Measurements from ENCODE around the gene TMEM135. TPM values are rescaled to one million over a fixed set of nuclear protein-coding genes. Genes with fewer than 3 reads are reported as not detected.

Gene TMEM135
- total RNA-seq, 1 donor from 2014 or later, result 24.7 TPM

DNA sequence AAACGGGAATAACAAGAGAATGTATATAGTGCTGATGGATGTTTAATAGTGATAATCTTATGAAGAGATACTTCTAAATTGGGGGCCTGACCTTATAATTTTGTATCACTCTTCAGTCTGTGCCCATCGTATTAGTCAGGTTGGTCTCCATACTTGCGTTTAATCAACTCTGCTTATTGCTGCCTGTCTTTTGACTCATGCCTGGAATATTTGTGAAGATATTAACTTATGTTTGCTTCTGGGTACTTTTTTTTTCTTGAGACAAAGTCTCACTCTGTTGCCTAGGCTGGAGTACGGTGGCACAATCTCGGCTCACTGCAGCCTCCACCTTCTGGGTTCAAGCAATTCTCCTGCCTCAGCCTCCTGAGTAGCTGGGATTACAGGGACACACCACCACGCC, 24.0 kb downstream of the TMEM135 start:
- Mint-ChIP-seq H3K36me3 (ENCODE audit: unreplicated experiment) (peaks cover 4% of the 10 kb centered on the region), H3K27me3 (ENCODE audit: unreplicated experiment) (no peaks in the 10 kb centered on the region), H3K27ac (ENCODE audit: unreplicated experiment) (no peak overlapping the region), H3K4me3 (ENCODE audit: unreplicated experiment) (no peak overlapping the region), H3K4me1 (ENCODE audit: unreplicated experiment) (peaks cover 4% of the 10 kb centered on the region), H3K9me3 (ENCODE audit: unreplicated experiment) (no peaks in the 10 kb centered on the region)
- DNase-seq (ENCODE audit: extremely low spot score, unreplicated experiment), result no peak
- TF ChIP-seq, protein P1, sequence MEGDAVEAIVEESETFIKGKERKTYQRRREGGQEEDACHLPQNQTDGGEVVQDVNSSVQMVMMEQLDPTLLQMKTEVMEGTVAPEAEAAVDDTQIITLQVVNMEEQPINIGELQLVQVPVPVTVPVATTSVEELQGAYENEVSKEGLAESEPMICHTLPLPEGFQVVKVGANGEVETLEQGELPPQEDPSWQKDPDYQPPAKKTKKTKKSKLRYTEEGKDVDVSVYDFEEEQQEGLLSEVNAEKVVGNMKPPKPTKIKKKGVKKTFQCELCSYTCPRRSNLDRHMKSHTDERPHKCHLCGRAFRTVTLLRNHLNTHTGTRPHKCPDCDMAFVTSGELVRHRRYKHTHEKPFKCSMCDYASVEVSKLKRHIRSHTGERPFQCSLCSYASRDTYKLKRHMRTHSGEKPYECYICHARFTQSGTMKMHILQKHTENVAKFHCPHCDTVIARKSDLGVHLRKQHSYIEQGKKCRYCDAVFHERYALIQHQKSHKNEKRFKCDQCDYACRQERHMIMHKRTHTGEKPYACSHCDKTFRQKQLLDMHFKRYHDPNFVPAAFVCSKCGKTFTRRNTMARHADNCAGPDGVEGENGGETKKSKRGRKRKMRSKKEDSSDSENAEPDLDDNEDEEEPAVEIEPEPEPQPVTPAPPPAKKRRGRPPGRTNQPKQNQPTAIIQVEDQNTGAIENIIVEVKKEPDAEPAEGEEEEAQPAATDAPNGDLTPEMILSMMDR (IDR thresholded peaks at IDR 0.05), result no peak

DNA sequence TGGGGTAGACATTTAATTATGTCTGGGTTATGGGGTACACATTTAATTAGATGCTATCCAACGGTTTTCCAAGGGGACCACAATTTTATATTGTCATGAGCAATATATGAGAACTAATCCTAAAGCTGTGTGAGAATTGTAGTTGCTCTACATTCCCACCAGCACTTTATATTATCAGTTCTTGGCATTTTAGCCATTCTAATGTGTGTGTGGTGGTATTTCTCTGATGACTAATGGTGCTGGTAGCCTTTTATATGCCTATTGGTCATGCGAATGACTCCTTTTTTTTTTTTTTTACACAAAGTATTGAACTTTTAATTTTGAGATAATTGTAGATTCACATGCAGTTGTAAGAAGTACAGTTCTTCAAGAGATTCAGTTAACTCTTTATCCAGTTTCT, 26.2 kb downstream of the TMEM135 start:
- H3K9me3 Mint-ChIP-seq (ENCODE audit: unreplicated experiment), result no peaks in the 10 kb centered on the region
- H3K4me3 Mint-ChIP-seq (ENCODE audit: unreplicated experiment), result no peak overlapping the region
- no peak for DNase-seq (ENCODE audit: extremely low spot score, unreplicated experiment)
- H3K27me3 Mint-ChIP-seq (ENCODE audit: unreplicated experiment), result no peaks in the 10 kb centered on the region
- H3K36me3 Mint-ChIP-seq (ENCODE audit: unreplicated experiment), result peaks cover 7% of the 10 kb centered on the region
- TF ChIP-seq, protein P1 (IDR thresholded peaks at IDR 0.05), result no peak
- peaks cover 4% of the 10 kb centered on the region for H3K4me1 Mint-ChIP-seq (ENCODE audit: unreplicated experiment)
- no peak overlapping the region for H3K27ac Mint-ChIP-seq (ENCODE audit: unreplicated experiment)

DNA sequence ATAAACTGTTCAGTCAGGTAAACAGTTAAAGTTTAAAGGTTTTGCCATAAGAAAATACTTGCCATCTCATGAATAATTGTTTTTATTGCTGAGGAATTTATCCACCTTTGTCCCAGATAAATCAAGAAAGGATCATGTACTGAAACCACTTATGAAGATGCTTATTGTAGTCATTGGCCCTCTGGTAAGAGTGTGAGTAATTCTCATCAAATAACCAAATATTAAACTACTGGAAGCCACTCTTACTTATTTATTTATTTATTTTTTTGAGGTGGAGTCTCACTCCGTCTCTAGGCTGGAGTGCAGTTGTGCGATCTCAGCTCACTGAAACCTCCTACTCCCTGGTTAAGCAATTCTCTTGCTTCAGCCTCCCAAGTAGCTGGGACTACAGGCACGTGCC, 35.1 kb downstream of the TMEM135 start:
- H3K9me3 Mint-ChIP-seq (ENCODE audit: unreplicated experiment), result no peaks in the 10 kb centered on the region
- H3K4me1 Mint-ChIP-seq (ENCODE audit: unreplicated experiment), result no peaks in the 10 kb centered on the region
- peaks cover 31% of the 10 kb centered on the region for H3K36me3 Mint-ChIP-seq (ENCODE audit: unreplicated experiment)
- H3K27ac Mint-ChIP-seq (ENCODE audit: unreplicated experiment), result no peak overlapping the region
- TF ChIP-seq, protein P1 (IDR thresholded peaks at IDR 0.05), result no peak
- no peak overlapping the region for H3K4me3 Mint-ChIP-seq (ENCODE audit: unreplicated experiment)
- H3K27me3 Mint-ChIP-seq (ENCODE audit: unreplicated experiment), result no peaks in the 10 kb centered on the region
- DNase-seq (ENCODE audit: extremely low spot score, unreplicated experiment), result no peak

DNA sequence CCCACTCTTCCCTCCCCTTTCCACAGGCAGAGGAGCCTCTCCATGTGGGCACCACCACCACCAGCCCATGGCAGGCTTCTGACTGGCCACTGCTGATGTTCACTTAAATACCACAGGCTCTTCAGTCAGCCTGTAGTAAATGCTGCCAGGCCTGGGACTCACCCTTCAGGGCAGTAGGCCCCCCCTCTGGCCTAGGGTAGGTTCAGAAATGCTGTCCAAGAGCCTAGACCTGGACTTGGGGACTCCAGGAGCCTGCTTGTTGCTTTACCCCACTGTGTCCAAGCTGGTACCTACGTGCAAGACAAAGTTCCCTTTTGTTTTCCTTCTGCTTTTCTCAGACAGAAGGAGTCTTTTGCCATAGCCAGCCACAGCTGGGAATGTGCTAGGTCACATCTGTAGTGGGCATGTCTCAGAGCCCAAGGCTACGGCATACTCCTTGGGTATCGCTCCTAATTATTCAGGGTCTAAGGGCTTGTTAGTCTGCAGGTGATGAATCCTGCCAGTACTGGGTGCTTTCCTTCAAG, 38.6 kb downstream of the TMEM135 start:
- Mint-ChIP-seq H3K27ac (ENCODE audit: unreplicated experiment) (no peak overlapping the region), H3K27me3 (ENCODE audit: unreplicated experiment) (no peaks in the 10 kb centered on the region), H3K4me3 (ENCODE audit: unreplicated experiment) (no peak overlapping the region), H3K36me3 (ENCODE audit: unreplicated experiment) (peaks cover 29% of the 10 kb centered on the region), H3K9me3 (ENCODE audit: unreplicated experiment) (no peaks in the 10 kb centered on the region), H3K4me1 (ENCODE audit: unreplicated experiment) (peaks cover under 1% of the 10 kb centered on the region)
- TF ChIP-seq, protein P1 (IDR thresholded peaks at IDR 0.05), result no peak
- DNase-seq (ENCODE audit: extremely low spot score, unreplicated experiment), result no peak

DNA sequence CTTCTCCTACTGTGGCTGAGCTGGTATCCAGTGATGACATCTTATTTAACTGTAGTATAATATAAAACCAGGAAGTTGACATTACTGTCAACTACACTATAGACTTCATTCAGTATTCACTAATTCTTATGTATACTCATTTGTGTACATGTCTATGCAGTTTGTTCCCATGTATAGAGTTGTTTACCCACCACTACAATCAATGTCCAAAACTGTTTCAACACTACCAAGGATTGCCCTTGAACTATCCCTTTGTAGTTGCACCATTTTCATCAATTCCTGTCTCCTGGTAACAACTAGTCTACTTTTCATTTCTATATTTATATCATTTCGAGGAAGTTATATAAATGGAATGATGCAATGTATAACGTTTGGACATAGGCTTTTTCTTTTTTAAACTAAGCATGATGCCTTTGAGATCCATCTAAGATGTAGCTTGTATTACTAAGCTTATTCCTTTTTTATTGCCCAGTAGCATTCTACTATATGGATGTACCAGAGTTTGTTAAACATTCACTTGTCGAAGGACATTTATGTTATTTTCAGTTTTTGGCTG, 39.2 kb downstream of the TMEM135 start:
- Mint-ChIP-seq H3K27me3 (ENCODE audit: unreplicated experiment) (no peaks in the 10 kb centered on the region), H3K36me3 (ENCODE audit: unreplicated experiment) (peaks cover 29% of the 10 kb centered on the region), H3K4me3 (ENCODE audit: unreplicated experiment) (no peak overlapping the region), H3K9me3 (ENCODE audit: unreplicated experiment) (no peaks in the 10 kb centered on the region), H3K27ac (ENCODE audit: unreplicated experiment) (no peak overlapping the region), H3K4me1 (ENCODE audit: unreplicated experiment) (peaks cover 5% of the 10 kb centered on the region)
- TF ChIP-seq, protein P1 (IDR thresholded peaks at IDR 0.05), result no peak
- DNase-seq (ENCODE audit: extremely low spot score, unreplicated experiment), result no peak

All from osteocyte (in vitro differentiated cells).